ENCODE data around the gene AGMAT.

AGMAT gene

DNA sequence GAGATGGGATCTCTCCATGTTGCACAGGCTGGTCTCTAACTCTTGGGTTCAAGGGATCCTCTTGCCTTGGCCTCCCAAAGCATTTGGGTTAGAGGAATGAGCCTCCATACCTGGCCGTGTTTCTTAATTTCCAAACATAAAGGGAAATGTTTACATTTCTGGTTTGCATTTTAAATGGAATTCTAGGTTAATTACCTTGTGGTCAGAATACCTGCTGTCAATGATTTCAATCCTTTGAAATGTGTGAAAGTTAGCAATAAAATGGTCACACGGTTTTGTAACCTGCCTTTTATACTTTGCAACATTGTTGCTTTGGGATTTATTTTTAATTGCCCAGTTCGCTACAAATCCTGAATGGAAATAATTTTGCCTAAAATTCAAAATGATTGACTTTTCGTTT, 26.3 kb downstream of the AGMAT start:
- DNase-seq = no peak

DNA sequence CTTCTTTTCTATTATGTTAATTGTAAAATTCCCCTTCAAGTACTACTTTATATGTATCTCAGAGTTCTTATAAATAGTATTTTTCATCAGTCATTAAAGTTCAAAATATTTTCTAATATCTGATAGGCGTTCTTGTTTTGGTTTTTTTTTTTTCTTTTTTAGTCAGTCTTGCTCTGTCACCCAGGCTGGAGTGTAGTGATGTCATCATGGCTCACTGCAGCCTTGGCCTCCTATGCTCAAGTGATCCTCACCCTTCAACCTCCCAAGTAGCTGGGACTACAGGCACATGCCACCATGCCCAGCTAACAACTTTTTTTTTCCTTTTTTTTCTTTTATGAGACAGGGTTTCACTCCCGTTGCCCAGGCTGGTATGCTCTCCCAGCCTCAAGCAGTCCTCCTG, 27.3 kb downstream of the AGMAT start:
- no peak for DNase-seq

DNA sequence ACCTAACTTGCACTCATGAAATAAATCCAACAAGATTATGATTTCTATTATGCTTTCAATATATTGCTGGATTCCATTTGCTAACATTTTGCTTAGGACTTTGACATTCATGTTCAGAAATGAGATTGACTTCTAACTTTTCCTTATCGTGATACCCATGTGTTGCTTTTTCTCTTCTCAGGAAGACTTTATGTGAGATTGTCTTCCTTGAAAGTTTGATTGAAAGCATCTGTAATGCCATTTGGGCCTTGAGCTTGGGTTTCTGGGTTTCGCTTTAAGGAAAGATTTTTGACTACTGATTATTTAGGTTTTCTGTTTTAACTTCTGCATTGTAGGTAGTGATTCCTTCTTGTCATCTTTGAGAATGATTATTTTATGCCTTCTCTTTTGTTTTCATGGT, 27.8 kb downstream of the AGMAT start:
- DNase-seq = no peak

DNA sequence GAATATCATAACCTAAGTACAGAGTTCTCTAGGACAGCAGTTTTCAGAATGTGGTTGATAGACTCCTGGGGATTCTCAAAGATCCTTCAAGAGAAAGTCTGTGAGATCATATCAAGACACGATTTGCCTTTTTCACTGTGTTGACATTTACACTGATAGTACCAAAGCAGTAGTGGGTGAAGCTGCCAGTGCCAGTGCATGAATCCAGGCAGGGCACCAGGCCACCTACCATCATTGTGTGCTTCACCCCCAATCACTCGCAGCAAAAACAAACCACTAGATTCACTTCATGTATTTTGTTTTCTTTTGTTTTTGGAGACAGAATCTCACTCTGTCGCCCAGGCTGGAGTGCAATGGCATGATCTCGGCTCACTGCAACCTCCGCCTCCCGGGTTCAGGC, 34.3 kb downstream of the AGMAT start:
- DNase-seq = no peak

DNA sequence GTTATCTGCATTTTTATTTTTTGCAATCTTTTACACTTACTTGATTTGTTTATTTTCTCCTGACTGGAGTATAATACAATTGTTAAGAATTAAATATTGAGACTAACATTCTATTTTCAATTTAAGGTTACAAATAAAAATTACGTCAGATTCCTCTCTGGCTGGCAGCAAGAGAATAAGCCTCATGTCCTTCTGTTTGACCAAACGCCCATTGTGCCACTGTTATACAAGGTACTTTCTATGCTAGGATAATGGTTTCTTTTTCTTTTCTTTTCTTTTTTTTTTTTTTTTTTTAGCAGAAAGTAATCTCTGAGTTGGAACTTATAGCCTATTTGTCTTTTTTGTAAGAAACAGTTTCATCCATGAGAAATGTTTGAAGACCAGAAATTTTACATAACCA, 38.2 kb downstream of the AGMAT start:
- no peak for DNase-seq

DNA sequence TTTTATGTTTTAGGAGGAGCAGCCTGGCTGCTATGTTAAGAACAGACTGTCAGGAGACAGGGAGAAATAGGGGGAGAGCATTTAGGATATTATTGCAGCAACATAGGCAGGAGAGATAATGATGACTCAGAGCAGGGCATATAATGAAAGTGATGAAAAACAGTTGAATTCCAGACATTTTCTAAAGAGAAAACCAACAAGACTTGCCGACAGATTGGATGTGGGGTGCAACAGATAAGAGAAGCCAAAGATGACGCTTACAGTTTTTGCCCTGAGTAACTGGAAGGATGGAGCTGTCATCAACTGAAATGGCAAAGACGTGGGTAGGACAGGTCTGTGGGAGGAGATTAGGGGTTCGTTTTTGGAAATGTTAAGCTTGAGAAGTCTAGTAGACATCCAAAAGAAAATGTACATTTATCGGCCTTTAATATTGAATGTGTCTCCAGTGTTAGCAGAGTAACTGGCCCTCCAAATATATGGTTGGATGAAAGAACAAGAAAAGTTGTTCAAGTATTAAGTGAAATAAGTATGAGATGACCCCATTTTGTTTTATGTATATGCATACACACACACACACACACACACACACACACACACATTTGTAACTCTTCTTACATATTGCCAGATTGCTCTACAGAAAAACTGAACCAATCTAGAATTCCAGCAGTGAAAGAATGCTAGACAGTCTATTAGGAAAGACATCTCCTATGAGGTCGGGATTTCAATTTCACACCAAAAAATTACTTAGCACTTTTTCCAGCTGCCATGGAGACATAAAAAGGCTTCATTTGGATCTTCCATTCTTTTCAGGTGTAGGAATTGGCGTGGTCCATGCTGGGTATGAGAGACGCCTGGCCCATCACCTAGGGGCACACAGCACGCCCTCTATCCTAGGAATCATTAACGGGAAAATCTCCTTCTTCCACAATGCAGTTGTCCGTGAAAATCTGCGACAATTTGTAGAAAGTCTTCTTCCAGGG, 41.0 kb downstream of the AGMAT start:
- no peak for DNase-seq

DNA sequence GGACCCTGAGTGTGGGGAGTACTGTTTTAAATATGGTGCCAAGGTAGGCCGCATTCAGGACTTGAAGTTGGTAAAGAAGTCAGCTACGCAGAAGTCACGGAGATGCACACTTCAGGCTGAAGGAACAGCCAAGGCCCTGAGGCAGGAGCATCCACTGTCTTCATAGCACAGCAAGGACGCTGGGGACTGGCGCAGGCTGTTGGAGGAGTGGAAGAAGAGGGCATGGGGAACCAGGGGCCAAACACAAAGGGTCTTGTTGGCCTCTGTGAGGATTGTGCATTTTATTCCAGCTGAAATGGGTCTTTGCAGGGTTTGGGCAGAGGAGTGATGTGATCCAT, 41.6 kb downstream of the AGMAT start:
- DNase-seq = no peak

DNA sequence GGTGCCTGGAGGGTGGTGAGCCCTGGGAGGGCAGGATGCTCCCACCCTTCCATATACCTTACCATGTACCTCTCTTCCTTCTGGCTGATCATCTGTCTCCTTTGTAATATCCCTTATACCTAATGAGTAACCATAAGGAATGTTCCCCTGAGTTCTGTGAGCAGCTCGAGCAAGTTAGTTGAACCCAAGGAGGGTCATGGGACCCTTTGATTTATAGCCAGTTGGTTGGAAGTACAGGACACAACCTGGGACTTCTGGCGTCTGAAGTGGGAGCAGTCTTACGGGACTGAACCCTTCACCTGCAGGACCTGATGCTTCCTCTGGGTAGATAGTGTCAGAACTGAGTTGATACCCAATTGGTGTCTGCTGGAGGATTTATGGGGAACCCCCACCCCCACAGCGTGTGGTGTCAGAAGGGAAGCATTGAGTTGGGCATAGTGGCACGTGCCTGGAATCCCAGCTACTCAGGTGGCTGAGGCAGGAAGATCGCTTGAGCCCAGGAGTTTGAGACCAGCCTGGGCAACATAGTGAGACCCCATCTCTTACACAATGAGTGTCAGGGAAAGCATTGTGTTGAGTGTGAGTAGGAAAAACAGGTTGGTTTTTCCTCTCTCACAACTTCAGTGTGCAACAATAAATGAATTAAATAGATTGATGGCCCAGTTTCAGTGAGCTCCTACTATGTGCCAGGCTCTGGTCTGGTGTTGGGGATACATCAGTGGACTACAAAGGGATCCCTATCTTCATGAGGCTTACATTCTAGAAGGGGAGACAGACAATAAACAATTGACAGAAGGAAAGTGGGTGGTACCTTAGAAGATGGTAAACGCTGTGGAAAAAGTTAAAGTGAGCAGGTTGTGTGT, 42.2 kb downstream of the AGMAT start:
- DNase-seq = no peak

DNA sequence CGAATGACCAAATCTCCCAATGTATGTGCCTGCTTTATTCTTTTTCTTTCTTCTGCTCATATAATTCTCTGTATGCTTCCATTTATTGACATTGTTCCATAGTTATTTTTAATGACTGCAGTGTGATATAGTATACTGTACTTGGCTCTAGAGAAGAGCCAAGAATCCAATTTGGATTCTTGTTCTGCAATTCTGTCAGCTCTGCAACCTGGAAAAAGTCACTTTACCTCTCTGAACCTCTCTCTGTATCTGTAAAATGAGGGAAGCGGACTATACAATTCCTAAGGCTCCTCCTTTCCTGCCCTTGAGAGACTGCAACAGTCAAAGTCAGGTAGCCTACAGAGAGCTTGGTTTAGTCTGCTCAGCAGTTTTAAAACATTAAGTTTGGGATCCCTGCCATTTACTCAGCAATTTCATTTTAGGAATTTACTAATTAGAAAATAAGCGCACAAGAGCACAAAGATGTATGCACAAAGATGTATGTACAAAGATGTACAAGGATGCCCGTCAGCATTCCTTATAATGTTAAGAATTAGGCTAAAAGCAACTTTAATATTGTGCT, 43.5 kb downstream of the AGMAT start:
- DNase-seq = no peak

DNA sequence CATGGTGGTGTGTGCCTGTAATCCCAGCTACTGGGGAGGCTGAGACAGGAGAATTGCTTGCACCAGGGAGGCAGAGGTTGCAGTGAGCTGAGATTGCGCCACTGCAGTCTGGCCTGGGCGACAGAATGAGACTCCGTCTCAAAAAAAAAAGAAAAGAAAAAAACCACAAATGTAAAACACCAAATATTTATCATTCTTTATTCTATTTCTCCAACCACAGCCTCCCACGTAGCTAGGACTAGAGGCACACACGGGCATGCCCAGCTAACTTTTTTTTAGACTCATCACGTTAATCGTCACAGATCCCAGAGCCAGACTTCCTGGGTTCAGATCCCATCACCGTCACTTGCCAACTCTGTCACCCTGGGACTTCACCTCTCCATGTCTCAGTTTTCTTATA, 44.7 kb downstream of the AGMAT start:
- no peak for DNase-seq

DNA sequence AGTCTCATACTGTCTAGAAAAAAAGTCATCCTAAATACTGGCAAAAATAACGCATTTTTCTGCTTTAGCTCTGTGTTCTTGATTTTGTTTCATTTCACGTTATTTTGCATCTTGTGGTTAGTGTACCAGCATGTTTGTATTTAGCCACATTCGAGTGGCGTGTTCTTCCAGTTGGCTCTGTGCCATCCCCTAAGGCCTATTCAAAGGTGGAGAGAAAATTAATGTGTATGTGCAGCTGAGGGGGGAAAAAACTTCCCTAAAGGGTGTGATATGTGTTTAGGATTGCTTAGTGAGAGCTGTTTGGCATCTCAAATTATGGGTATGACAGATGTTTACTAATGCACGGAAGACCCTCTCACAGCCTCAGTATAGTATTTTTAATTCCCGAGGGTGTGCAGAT, 46.1 kb downstream of the AGMAT start:
- DNase-seq = no peak

DNA sequence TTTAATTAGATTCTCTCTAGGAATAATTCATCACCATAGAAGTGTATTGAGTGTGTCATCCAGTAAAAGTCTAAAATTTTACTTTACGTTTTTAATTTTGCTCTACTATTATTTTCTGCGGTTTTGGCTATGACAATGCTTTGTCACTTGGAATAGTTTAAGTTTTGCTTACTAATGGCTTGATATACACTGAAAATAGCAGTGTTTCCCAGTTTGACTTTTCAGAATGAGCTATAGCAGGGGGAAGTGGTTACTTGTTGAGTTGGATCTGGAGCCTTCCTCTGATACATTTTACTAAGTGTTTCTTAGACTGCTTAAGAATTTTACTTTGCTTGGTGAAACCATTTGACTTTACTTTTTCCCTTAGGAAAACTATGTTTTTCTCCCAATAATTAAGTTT, 53.2 kb downstream of the AGMAT start:
- DNase-seq = no peak

DNA sequence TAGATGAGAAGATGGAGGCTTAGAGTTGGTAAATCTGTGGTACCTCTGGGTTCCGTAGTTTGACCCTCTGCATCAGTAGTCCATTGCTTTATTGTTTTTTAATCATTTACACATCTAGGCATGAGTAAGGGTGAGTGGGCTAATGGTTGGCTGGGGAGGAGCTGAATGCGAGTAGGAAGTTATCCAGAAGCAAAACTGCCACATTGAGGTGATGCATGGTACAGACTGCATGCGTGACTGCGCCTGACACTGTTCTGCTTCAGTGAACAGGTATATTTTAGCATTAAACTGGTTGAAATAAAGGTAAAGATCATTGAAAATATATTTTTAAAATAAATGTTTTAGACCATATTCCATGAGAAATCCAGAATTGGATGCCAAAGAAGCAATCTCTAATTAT, 53.8 kb downstream of the AGMAT start:
- no peak for DNase-seq

DNA sequence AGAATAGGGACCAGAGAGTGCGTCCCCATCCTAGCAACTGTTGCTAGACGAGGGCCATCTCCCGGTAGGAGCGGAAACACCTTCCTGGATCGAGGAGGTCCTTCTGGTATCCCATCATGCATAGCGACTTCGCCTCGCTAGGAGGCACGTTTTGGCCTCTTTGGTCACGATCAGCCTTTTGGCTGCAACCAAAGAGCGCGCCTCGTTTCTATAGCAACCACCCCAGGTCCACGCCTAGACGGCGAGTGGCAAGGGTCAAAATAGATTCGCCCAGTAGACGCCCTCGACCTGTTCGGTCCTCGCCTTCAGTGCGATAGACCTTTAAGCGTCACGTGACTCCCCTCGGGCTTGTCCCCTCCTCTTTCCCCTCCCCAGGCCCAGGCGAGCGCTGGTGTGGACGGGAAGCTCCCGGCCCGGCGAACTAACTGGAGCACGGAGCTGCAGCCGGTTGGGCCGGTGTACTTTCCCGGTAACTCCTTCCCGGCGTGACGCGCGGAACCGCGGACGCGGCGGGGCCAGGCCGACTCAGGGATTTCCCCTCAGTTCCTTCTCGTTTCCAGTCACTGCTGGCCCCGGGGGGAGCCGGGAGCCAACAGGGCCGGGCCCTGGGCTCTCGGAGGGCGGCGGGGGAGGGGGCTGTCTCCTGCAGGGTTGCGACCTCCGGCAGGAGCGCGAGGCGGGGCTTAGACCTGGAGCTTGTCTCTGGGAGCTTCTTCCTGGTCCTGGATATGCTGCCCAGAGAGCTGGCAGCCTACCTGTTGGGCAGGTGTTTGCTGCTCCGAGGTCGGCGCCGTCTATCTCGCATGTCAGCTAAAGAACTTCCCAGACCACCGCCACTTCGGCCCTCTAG, 58.1 kb downstream of the AGMAT start, which contains the start of gene DNAJC16:
Gene DNAJC16, plus strand, starts transcription at position 359 of the 850 bp plus-strand sequence. CDS start 2,258 bp downstream, outside the sequence.
- peak; percentile 99 for DNase-seq

DNA sequence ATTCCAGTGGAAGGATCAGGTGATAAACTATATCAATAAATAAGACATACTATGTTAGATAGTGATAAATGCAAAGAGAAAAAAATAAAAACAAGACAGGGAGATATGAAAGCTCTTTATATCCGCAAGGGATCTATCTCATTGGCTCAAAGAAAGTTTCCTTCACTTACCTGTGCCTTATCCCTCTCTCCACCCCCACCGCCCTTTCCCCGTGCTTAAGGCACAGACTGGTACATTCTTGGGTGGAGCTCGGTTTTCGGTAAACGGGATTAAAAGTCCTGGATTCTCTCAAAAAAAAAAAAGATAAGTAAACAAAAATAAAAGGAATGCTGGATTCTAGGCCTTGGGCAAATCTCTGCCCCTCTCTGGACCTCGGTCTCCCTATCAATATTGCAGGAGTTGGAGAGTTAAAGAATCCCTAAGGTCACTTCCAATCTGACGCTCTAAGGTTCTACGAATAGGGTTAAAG, 58.8 kb downstream of the AGMAT start:
- no peak for DNase-seq

DNA sequence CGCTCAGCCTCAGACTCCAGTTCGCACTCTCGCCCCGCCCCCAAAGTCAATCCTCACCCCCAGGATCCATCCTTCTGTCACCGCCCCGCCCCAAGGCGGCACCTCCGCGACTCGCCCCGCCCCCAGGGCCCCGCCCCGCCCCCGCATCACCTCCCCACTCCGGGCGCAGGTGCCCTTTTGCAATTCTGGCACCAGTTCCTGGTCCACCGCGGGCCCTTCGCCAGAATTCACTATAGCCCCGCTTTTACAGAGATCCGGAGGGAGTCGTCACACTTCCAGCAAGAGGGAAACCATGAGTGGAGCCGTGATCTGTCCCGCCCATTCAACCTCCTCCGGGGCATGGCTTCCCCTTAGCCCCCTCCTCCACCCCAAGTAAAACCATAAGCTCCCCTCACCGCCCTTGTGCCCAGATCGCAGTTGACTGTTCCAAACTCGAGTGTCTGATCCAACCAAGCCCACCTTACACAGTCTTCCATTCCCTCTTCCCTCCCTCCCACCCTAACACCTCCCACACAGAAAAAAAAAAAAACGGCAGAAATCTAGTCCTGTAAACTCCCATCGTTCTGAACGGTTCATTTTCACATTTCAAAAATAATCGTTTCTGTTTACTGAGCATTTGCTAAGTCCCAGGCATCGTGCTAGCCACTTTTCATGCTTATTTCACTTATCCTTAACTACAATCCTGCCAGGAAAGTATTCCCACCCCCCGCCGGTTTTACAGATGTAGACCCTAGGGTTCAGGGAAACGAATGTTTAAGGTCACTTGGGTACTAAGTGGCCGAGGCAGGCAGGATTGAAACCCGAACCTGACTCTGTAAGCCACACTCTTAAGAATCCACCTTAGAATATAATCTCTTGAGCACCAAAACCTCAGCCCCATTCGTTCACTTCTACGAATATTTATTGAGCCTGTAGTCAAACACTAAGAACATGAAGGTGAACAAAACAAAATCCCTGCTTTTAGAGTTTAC, 59.5 kb downstream of the AGMAT start:
- DNase-seq = peak; percentile 99

DNA sequence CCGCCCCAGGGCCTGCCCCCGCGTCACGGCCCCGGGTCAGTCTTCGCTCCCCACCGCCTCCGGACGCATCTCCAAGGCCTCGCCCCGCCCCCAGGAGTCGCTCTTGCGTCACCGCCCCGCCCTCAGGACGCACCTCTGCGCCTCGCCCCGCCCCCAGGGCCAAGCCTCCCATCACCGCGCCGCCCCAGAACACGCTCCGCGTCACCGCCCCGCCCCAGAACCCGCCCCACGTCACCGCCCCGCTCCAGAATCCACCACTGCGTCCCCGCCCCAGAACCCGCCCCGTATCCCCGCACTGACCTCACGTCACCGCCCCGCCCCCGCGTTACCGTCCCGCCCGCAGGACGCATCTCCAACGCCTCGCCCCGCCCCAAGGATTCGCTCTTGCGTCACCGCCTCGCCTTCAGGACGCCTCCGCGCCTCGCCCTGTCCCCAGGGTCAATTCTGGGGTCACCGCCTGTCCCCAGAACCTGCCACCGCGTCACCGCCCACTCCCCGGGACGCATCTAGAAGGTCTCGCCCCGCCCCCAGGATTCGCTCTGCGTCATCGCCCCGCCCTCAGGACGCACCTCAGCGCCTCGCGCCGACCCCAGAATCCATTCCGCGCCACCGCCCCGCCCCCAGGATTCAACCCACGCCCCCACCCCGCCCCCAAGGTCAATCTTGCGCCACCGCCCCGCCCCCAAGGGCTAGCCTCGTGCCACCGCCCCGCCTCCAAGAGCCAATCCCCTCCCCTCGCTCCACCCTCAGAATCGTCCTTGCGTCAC, 60.4 kb downstream of the AGMAT start:
- DNase-seq = peak; percentile 98

DNA sequence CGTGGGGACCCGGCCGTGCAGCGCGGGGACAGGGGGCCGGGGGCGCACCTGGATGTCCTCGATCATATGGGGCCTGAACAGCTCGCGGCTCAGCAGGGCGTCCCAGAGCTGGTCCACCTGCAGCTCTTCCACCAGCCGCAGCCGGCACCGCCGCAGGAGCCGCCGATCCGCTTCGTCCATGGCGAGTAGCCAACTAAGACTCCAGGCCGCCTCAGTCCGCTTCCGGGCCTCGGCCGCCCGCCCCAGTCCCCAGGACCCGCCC, 60.9 kb downstream of the AGMAT start, which contains the start of gene CASP9:
Gene CASP9, minus strand, starts transcription at position 195 of the 262 bp plus-strand sequence. Its CDS starts 15 bp downstream, at position 180.
- no peak for DNase-seq

DNA sequence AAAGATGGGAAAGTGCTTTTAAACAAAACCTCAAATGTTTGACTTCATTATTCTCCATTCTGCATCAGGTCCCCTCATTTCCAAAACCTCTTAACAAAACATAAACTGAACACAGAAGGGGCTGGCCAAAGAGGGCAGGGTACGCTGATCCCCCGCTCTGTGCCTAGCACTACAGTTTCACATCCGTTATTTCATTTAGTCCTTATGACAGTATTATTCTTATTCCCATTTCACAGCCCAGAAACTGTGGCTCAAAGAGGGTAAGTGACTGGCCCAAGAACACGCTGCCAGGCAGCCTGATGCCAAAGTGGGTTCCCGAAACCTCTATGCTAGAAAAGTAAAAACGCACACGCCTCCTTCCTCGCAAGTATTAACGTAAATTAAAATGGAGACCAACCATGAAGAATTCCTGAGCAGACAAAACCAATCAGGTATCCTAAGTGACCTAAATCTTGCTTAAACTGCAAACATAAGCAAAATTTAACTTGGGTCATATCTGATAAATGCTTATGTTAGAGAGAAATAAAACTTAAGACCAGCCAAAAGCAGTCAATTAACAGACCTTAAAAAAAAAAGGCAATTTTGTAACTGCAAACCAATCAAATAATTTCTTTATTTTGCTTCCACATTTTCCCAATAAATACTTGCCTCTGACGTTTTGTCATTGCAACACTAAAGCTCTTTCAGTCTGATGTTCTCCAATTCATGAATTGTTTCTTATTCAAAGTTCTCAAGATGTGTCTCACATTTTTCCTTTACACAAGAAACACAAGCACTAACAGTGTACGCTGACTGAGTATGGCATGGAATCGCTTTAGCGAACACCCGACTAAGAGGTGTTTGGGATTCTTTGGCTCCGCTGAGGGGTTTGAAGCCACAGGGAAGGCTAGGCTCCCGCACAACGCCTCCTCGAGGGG, 61.5 kb downstream of the AGMAT start:
- no peak for DNase-seq

All from CD4-positive, alpha-beta T cell treated with Interferon gamma for 1 hour (primary cell).